CD4-positive, alpha-beta T cell treated with Interleukin-17A for 1 hour (primary cell): ENCODE measurements around the gene CENPL.
"Not testable (repeated sequence)": the region's sequence is repeated elsewhere in the genome, so short reads cannot be mapped to it uniquely, and the experiment has no call there.

Experiments used
- DNase-seq: peaks from one replicate; pipeline ENCODE4 v3.0.0-alpha.2; 2020

CENPL gene, protein sequence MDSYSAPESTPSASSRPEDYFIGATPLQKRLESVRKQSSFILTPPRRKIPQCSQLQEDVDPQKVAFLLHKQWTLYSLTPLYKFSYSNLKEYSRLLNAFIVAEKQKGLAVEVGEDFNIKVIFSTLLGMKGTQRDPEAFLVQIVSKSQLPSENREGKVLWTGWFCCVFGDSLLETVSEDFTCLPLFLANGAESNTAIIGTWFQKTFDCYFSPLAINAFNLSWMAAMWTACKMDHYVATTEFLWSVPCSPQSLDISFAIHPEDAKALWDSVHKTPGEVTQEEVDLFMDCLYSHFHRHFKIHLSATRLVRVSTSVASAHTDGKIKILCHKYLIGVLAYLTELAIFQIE

GRCh38 chr1:173824315-173825081 is at the start of gene CENPL, which contains the start of gene DARS2:
CENPL (minus strand) TSS chr1:173824883; CDS start chr1:173811299, 13,584 bp downstream.
DARS2 (plus strand) TSS chr1:173824673; CDS start chr1:173825230, 557 bp downstream.
- peak; percentile 95 for DNase-seq

DNA sequence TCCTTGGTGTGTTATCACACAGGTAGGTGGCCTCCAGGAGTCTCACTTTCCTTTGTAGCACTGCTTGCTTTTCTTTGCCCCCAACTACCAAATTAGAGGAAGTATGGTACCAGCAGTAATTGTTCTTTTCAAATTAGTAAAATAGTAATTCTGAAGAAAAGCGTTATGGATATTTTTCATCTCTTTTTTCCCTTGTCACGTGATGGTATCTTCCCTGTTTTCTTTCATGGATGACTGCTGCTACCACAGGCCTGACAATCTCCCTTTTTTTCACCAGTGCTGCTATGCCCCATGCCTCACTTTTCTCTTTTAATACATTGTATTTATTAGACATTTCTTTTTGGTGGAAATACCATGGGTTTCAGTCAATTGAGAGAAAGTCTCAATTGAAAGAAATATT is 46.8 kb upstream of the CENPL start:
- no peak for DNase-seq

GRCh38 chr1:173871091-173871490 is 46.4 kb upstream of the CENPL start:
- DNase-seq = no peak

GRCh38 chr1:173870252-173871075 is 45.8 kb upstream of the CENPL start:
- peak; percentile 62 for DNase-seq

GRCh38 chr1:173869021-173869359 is 44.3 kb upstream of the CENPL start:
- DNase-seq = no peak

DNA sequence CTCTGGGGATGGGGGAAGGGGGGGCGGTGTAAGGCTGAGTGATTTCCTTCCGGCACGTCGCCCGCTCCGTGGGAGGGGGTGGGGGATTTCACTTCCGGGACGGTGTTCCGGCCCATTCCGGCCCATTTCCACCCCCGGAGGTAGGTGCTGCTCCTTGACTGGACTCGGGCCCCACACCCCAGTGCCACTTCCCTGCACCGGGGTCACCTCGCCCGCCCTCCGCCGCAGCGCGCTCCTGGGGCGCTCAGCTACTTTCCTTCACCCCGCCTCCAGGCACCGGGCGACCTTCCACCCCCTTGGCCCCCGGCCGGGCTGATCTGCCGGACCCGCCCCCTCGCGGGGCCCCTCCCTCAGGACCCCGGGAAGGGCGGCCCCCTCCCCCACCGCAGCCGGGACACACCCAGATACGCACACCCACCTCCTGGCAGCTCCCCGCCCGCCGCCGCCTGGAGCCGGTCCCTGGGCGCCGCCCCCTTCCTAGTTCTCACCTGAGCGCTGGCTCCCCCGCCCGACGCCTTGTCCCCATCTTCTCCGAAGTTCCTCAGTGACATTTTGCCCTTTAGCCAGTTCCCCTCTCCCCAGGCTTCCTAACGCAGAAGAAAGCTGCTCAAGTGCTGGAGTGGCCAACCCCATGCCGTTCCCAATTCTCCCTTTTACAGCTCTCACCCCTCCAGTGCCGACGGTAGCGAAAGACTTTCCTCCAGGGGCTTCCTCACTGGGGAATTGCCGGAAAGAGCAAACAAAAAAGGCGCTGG is 43.8 kb upstream of the CENPL start, which contains the start of gene ZBTB37:
TSS of gene ZBTB37 (plus strand) at position 115 of the 755 bp plus-strand sequence. CDS start 1,846 bp downstream, outside the sequence.
- DNase-seq = peak; percentile 93

- DNase-seq = peak; percentile 100
Observed at GRCh38 chr1:173867753-173868265, 43.1 kb upstream of the CENPL start, which contains the start of gene GAS5. GAS5 (minus strand) TSS chr1:173867989.

- no peak for DNase-seq
Observed at GRCh38 chr1:173867141-173867752, 42.6 kb upstream of the CENPL start.

- no peak for DNase-seq
Observed at GRCh38 chr1:173866413-173867115, 41.9 kb upstream of the CENPL start.

DNA sequence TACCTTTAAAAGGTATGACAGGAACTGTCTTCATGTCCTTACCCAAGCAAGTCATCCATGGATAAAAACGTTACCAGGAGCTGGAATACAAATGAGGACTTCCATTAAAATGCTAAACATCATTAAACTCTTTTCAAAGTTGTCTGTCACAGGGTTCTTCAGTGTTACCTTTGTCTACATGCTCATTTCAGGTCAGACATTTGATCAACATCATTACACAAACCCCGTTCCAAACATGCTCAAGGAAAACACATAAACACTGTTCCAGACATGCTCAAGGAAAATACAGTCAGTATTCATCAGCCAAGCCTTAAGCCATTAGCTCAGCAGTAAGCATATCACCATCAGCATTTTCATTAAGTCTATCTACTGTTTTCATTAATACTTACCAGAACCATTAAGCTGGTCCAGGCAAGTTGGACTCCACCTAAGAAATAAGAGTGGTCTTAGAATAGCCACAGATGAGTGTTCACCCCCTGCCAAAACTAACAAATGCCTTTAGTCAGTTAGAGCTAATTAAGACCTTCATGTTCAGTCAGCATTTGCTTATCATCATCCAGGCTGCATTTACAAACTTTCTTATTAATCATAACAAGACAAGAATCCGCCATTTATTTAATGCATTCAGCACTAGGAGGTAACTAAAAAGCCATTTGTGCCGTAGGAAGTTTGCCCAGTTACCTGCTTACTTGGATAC is 40.9 kb upstream of the CENPL start:
- no peak for DNase-seq

DNA sequence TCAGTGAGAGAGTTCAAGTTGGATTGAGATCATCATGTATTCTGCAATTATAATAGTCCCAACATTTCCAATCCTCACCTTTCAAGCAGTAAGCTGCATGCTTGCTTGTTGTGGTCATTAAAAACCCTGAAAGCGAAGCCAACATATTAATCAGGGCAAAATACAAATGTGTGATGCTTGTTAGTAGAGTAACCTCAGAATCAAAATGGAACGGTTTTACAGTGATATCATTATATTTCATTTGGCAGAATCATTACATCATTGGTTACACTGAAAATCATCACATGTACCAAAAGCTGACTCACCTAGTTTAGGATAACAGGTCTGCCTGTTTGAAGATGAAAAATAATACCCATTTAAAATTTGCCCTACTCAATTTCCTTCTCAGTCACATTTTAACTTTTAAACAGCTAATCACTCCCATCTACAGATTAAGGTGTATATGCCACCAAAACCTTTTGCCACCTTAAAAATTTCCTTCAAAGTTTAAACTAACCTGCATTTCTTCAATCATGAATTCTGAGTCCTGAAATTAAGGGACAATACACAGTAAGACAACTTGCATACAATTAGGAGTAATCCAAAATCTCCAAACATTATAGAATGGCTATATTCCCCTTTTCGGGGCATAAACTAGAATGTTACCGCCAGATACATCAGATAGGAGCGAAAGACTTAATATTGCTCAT is 39.6 kb upstream of the CENPL start:
- no peak for DNase-seq

GRCh38 chr1:173863224-173864161 is 38.8 kb upstream of the CENPL start:
- no peak for DNase-seq

DNA sequence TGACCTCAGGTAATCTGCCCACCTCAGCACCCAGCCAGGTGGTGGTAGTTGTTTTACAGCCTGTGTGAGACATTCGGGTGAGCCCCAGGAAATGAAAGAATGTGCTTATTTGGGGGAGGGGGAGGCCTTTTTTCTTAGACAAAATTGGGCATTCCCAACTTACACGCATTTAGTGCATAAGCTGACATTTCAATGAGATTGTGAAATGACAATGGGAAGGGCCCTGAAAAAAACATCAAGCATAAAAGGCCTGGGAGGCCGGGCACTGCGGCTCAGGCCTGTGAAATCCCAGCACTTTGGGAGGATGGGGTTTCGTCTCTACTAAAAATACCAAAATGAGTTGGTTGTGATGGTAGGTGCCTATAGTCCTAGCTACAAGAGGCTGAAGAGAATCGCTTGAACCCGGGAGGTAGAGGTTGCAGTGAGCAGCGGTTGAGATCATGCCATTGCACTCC is 38.1 kb upstream of the CENPL start:
- DNase-seq = no peak

DNA sequence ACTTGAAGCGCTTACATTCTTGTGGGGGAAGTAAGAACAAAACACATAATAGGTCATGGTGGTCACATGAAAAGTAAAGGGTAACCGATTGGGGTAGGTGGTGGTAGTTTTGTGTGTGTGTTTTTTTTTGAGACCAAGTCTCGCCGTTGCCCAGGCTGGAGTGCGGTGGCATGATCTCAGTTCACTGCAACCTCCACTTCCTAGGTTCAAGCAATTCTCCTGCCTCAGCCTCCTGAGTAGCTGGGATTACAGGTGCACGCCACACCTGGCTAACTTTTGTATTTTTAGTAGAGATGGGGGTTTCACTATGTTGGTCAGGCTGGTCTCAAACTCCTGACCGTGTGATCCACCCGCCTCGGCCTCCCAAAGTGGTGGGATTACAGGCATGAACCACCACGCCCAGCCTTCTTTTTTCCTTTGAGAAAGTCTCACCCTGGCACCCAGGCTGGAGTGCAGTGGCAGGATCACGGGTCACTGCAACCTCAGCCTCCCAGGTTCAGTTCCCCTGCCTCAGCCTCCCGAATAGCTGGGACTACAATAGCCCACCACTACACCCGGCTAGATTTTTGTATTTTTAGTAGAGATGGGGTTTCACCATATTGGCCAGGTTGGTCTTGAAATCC is 37.6 kb upstream of the CENPL start:
- DNase-seq = not testable (repeated sequence)

DNA sequence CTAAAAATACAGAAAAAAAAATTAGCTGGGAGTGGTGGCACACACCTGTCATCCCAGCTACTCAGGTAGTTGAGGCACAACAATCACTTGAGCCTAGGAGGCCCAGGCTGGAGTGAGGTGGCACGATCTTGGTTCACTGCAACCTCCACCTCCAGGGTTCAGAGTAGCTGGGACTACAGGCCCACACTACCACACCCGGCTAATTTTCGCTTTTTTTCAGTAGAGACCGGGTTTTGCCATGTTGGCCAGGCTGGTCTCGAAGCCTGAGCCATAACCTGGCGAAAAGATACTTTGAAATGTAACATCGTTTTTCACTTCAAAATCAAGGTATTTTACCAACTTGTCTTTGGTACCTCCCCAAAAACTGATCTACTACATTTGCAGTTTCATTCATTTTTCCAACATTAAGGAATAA is 37.1 kb upstream of the CENPL start:
- DNase-seq = no peak

GRCh38 chr1:173860065-173860464 is 35.4 kb upstream of the CENPL start:
- no peak for DNase-seq

- DNase-seq = not testable (repeated sequence)
Observed at GRCh38 chr1:173859547-173859946, 34.9 kb upstream of the CENPL start.
